ENCODE data around the gene ZCCHC7. TPM values are rescaled to one million over a fixed set of nuclear protein-coding genes. Genes with fewer than 3 reads are reported as not detected.
"Not testable (repeated sequence)": the region's sequence is repeated elsewhere in the genome, so short reads cannot be mapped to it uniquely, and the experiment has no call there.

ZCCHC7 gene
- total RNA-seq, 1 donor from 2014 or later = 12.0 TPM

- H3K27me3 Mint-ChIP-seq (ENCODE audit: unreplicated experiment) = no peaks in the 10 kb centered on the region
- DNase-seq (ENCODE audit: low spot score) = no peak
- H3K4me3 Mint-ChIP-seq (ENCODE audit: unreplicated experiment) = no peak overlapping the region
- no peaks in the 10 kb centered on the region for H3K4me1 Mint-ChIP-seq (ENCODE audit: unreplicated experiment)
- no peak overlapping the region for H3K27ac Mint-ChIP-seq (ENCODE audit: unreplicated experiment)
- no peak for TF ChIP-seq CTCF (IDR thresholded peaks at IDR 0.05; ENCODE audit: unreplicated experiment)
- no peaks in the 10 kb centered on the region for H3K9me3 Mint-ChIP-seq (ENCODE audit: unreplicated experiment)
- no peaks in the 10 kb centered on the region for H3K36me3 Mint-ChIP-seq (ENCODE audit: low read depth, unreplicated experiment)
Observed at GRCh38 chr9:37156781-37157356, 36.5 kb downstream of the ZCCHC7 start.

GRCh38 chr9:37157726-37158377 is 37.5 kb downstream of the ZCCHC7 start:
- Mint-ChIP-seq H3K9me3 (ENCODE audit: unreplicated experiment) (no peaks in the 10 kb centered on the region), H3K36me3 (ENCODE audit: low read depth, unreplicated experiment) (no peaks in the 10 kb centered on the region), H3K4me3 (ENCODE audit: unreplicated experiment) (no peak overlapping the region), H3K27ac (ENCODE audit: unreplicated experiment) (no peak overlapping the region), H3K4me1 (ENCODE audit: unreplicated experiment) (no peaks in the 10 kb centered on the region), H3K27me3 (ENCODE audit: unreplicated experiment) (no peaks in the 10 kb centered on the region)
- TF ChIP-seq CTCF (IDR thresholded peaks at IDR 0.05; ENCODE audit: unreplicated experiment) = no peak
- DNase-seq (ENCODE audit: low spot score) = no peak

GRCh38 chr9:37163299-37163698 is 42.9 kb downstream of the ZCCHC7 start:
- Mint-ChIP-seq H3K27ac (ENCODE audit: unreplicated experiment) (no peak overlapping the region), H3K9me3 (ENCODE audit: unreplicated experiment) (no peaks in the 10 kb centered on the region), H3K4me3 (ENCODE audit: unreplicated experiment) (no peak overlapping the region), H3K27me3 (ENCODE audit: unreplicated experiment) (no peaks in the 10 kb centered on the region), H3K4me1 (ENCODE audit: unreplicated experiment) (peaks cover 3% of the 10 kb centered on the region), H3K36me3 (ENCODE audit: low read depth, unreplicated experiment) (no peaks in the 10 kb centered on the region)
- no peak for TF ChIP-seq CTCF (IDR thresholded peaks at IDR 0.05; ENCODE audit: unreplicated experiment)
- no peak for DNase-seq (ENCODE audit: low spot score)

GRCh38 chr9:37164335-37164734 is 44.0 kb downstream of the ZCCHC7 start:
- not testable (repeated sequence) for DNase-seq (ENCODE audit: low spot score); H3K36me3 Mint-ChIP-seq (ENCODE audit: low read depth, unreplicated experiment); H3K4me3 Mint-ChIP-seq (ENCODE audit: unreplicated experiment); H3K27ac Mint-ChIP-seq (ENCODE audit: unreplicated experiment); H3K27me3 Mint-ChIP-seq (ENCODE audit: unreplicated experiment); H3K9me3 Mint-ChIP-seq (ENCODE audit: unreplicated experiment); H3K4me1 Mint-ChIP-seq (ENCODE audit: unreplicated experiment)

GRCh38 chr9:37165644-37166043 is 45.3 kb downstream of the ZCCHC7 start:
- H3K36me3 Mint-ChIP-seq (ENCODE audit: low read depth, unreplicated experiment) = no peaks in the 10 kb centered on the region
- no peak overlapping the region for H3K4me3 Mint-ChIP-seq (ENCODE audit: unreplicated experiment)
- H3K27ac Mint-ChIP-seq (ENCODE audit: unreplicated experiment) = no peak overlapping the region
- H3K27me3 Mint-ChIP-seq (ENCODE audit: unreplicated experiment) = no peaks in the 10 kb centered on the region
- no peak for DNase-seq (ENCODE audit: low spot score)
- H3K4me1 Mint-ChIP-seq (ENCODE audit: unreplicated experiment) = peaks cover 3% of the 10 kb centered on the region
- TF ChIP-seq CTCF (IDR thresholded peaks at IDR 0.05; ENCODE audit: unreplicated experiment) = no peak
- H3K9me3 Mint-ChIP-seq (ENCODE audit: unreplicated experiment) = no peaks in the 10 kb centered on the region
